ENCODE results near the gene GCNT1. TPM values are rescaled to one million over a fixed set of nuclear protein-coding genes. Genes with fewer than 3 reads are reported as not detected.
A peak's percentile ranks its signal among the peaks of the same experiment; 100 is the strongest.

Gene GCNT1
- 10 to 100 TPM; 13.3 to 14.4 TPM for total RNA-seq

- H3K4me3 Mint-ChIP-seq, result peak within 1 kb of the TSS; percentile 86
- peaks cover 4% of the 10 kb centered on the region for H3K36me3 Mint-ChIP-seq (ENCODE audit: low read depth)
- H3K4me1 Mint-ChIP-seq, result peaks cover 39% of the 10 kb centered on the region
- ChIA-PET POLR2A (interaction anchor here (0.7 to 2.4 kb wide), 5 partner anchors 55 to 200 kb away, joined by 3 to 16 read pairs (median 4); partner anchors contain the start of gene RFK), CTCF (interaction anchor here (0.7 to 4.1 kb wide), 17 partner anchors 10 to 245 kb away, joined by 3 to 16 read pairs (median 3); partner anchors contain the start of gene RFK)
- peak within 1 kb of the TSS; percentile 76 for H3K27ac Mint-ChIP-seq
- DNase-seq, result peak; percentile 93
- H3K27me3 Mint-ChIP-seq, result no peaks in the 10 kb centered on the region
- no peaks in the 10 kb centered on the region for H3K9me3 Mint-ChIP-seq
These were observed at the start of gene GCNT1 for GRCh38 chr9:76458903-76459693. Gene GCNT1, plus strand, starts transcription at chr9:76459182. Its CDS starts 43,200 bp downstream, at chr9:76502382.

GRCh38 chr9:76412638-76413037, 46.3 kb upstream of the GCNT1 start:
- Mint-ChIP-seq H3K36me3 (ENCODE audit: low read depth) (peaks cover 14% of the 10 kb centered on the region), H3K9me3 (peaks cover 8% of the 10 kb centered on the region), H3K27ac (no peak overlapping the region), H3K27me3 (no peaks in the 10 kb centered on the region), H3K4me3 (no peak overlapping the region), H3K4me1 (peaks cover 36% of the 10 kb centered on the region)
- ChIA-PET CTCF (no interaction called here), POLR2A (interaction anchor here (1.6 kb wide), 1 partner anchor 19 kb away, joined by 6 read pairs; the partner anchor contains the start of gene RFK)
- no peak for DNase-seq

- Mint-ChIP-seq H3K4me1 (peaks cover 33% of the 10 kb centered on the region), H3K4me3 (no peak overlapping the region), H3K27ac (no peak overlapping the region), H3K27me3 (no peaks in the 10 kb centered on the region), H3K36me3 (ENCODE audit: low read depth) (peaks cover 14% of the 10 kb centered on the region), H3K9me3 (peaks cover 8% of the 10 kb centered on the region)
- POLR2A ChIA-PET, result interaction anchor here (1.6 kb wide), 1 partner anchor 20 kb away, joined by 6 read pairs; the partner anchor contains the start of gene RFK
- no peak for DNase-seq
- CTCF ChIA-PET, result no interaction called here
These were observed 45.3 kb upstream of the GCNT1 start for GRCh38 chr9:76413658-76414057.

GRCh38 chr9:76414661-76415060, 44.3 kb upstream of the GCNT1 start:
- H3K27me3 Mint-ChIP-seq, result no peaks in the 10 kb centered on the region
- H3K4me3 Mint-ChIP-seq, result no peak overlapping the region

GRCh38 chr9:76415154-76415553, 43.8 kb upstream of the GCNT1 start:
- H3K27ac Mint-ChIP-seq, result no peak overlapping the region
- ChIA-PET CTCF (interaction anchor here (1.0 kb wide), 1 partner anchor 10 kb away, joined by 3 read pairs; no protein-coding TSS in a partner anchor), POLR2A (no interaction called here)
- H3K27me3 Mint-ChIP-seq, result no peaks in the 10 kb centered on the region
- H3K4me1 Mint-ChIP-seq, result peaks cover 33% of the 10 kb centered on the region
- peaks cover 14% of the 10 kb centered on the region for H3K36me3 Mint-ChIP-seq (ENCODE audit: low read depth)
- DNase-seq, result no peak
- H3K9me3 Mint-ChIP-seq, result peaks cover 8% of the 10 kb centered on the region
- no peak overlapping the region for H3K4me3 Mint-ChIP-seq

More at GRCh38 chr9:76414661-76415060, 44.3 kb upstream of the GCNT1 start:
- ChIA-PET CTCF (interaction anchor here (1.0 kb wide), 1 partner anchor 9 kb away, joined by 3 read pairs; no protein-coding TSS in a partner anchor), POLR2A (no interaction called here)
- no peak overlapping the region for H3K27ac Mint-ChIP-seq
- H3K9me3 Mint-ChIP-seq, result peaks cover 8% of the 10 kb centered on the region
- peaks cover 14% of the 10 kb centered on the region for H3K36me3 Mint-ChIP-seq (ENCODE audit: low read depth)
- peak; percentile 31 for DNase-seq
- H3K4me1 Mint-ChIP-seq, result peaks cover 33% of the 10 kb centered on the region

GRCh38 chr9:76415731-76416130, 43.3 kb upstream of the GCNT1 start:
- ChIA-PET CTCF (interaction anchor here (1.0 kb wide), 1 partner anchor 10 kb away, joined by 3 read pairs; no protein-coding TSS in a partner anchor), POLR2A (no interaction called here)
- DNase-seq, result no peak
- H3K4me3 Mint-ChIP-seq, result no peak overlapping the region
- no peaks in the 10 kb centered on the region for H3K27me3 Mint-ChIP-seq
- peaks cover 8% of the 10 kb centered on the region for H3K9me3 Mint-ChIP-seq
- H3K27ac Mint-ChIP-seq, result no peak overlapping the region
- H3K4me1 Mint-ChIP-seq, result peaks cover 33% of the 10 kb centered on the region
- H3K36me3 Mint-ChIP-seq (ENCODE audit: low read depth), result peaks cover 14% of the 10 kb centered on the region

- Mint-ChIP-seq H3K9me3 (peaks cover 8% of the 10 kb centered on the region), H3K4me3 (no peak overlapping the region), H3K27ac (no peak overlapping the region), H3K36me3 (ENCODE audit: low read depth) (peaks cover 14% of the 10 kb centered on the region), H3K27me3 (no peaks in the 10 kb centered on the region), H3K4me1 (peaks cover 33% of the 10 kb centered on the region)
- no peak for DNase-seq
- POLR2A ChIA-PET, result no interaction called here
- CTCF ChIA-PET, result no interaction called here
These were observed 41.6 kb upstream of the GCNT1 start for GRCh38 chr9:76417394-76417793.

GRCh38 chr9:76419782-76420380, 39.1 kb upstream of the GCNT1 start:
- Mint-ChIP-seq H3K9me3 (no peaks in the 10 kb centered on the region), H3K4me1 (peaks cover 30% of the 10 kb centered on the region), H3K36me3 (ENCODE audit: low read depth) (no peaks in the 10 kb centered on the region), H3K27ac (no peak overlapping the region), H3K27me3 (no peaks in the 10 kb centered on the region), H3K4me3 (no peak overlapping the region)
- POLR2A ChIA-PET, result no interaction called here
- CTCF ChIA-PET, result interaction anchor here (0.6 to 1.7 kb wide), 6 partner anchors 14 to 239 kb away, joined by 3 to 9 read pairs (median 5); no protein-coding TSS in a partner anchor
- no peak for DNase-seq

- H3K27me3 Mint-ChIP-seq, result no peaks in the 10 kb centered on the region
- H3K36me3 Mint-ChIP-seq (ENCODE audit: low read depth), result no peaks in the 10 kb centered on the region
- ChIA-PET POLR2A (no interaction called here), CTCF (interaction anchor here (0.7 to 1.0 kb wide), 2 partner anchors 19 to 28 kb away, joined by 3 to 4 read pairs; no protein-coding TSS in a partner anchor)
- peaks cover 22% of the 10 kb centered on the region for H3K4me1 Mint-ChIP-seq
- no peak overlapping the region for H3K4me3 Mint-ChIP-seq
- H3K27ac Mint-ChIP-seq, result no peak overlapping the region
- no peaks in the 10 kb centered on the region for H3K9me3 Mint-ChIP-seq
- no peak for DNase-seq
These were observed 35.5 kb upstream of the GCNT1 start for GRCh38 chr9:76423216-76424177.

- CTCF ChIA-PET, result no interaction called here
- Mint-ChIP-seq H3K27me3 (no peaks in the 10 kb centered on the region), H3K4me1 (peaks cover 22% of the 10 kb centered on the region), H3K4me3 (no peak overlapping the region), H3K27ac (peak overlapping the region; percentile 11), H3K9me3 (no peaks in the 10 kb centered on the region), H3K36me3 (ENCODE audit: low read depth) (no peaks in the 10 kb centered on the region)
- POLR2A ChIA-PET, result no interaction called here
- no peak for DNase-seq
These were observed 34.5 kb upstream of the GCNT1 start for GRCh38 chr9:76424491-76424890.

GRCh38 chr9:76425677-76426453, 33.1 kb upstream of the GCNT1 start:
- Mint-ChIP-seq H3K36me3 (ENCODE audit: low read depth) (no peaks in the 10 kb centered on the region), H3K27ac (no peak overlapping the region), H3K4me1 (peaks cover 22% of the 10 kb centered on the region), H3K27me3 (no peaks in the 10 kb centered on the region), H3K9me3 (no peaks in the 10 kb centered on the region), H3K4me3 (no peak overlapping the region)
- ChIA-PET POLR2A (interaction anchor here (0.7 to 1.6 kb wide), 2 partner anchors 16 to 31 kb away, joined by 3 to 6 read pairs; partner anchors contain the start of gene RFK), CTCF (no interaction called here)
- DNase-seq, result no peak

All from activated CD4-positive, alpha-beta memory T cell treated with anti-CD3 and anti-CD28 coated beads, Interleukin-2, amount 10 ng/mL, durations not matched to agents 7 days and 5 days (primary cell).